Neuron (in vitro differentiated cells): ENCODE measurements around the gene ATF3.

Experiments
- H2AFZ ChIP-seq: one replicate; pipeline ENCODE4 v1.6.1; 2013; ENCODE audit warnings: low read depth, mild to moderate bottlenecking, inconsistent platforms, low read length, moderate library complexity
- H3K27me3 ChIP-seq: one replicate; pipeline ENCODE4 v1.6.1; 2013; ENCODE audit warnings: low read length; ENCODE audit not compliant: insufficient read depth
- H3K36me3 ChIP-seq: one replicate; pipeline ENCODE4 v1.6.1; 2013; ENCODE audit warnings: low read length; ENCODE audit not compliant: insufficient read depth
- H3K4me1 ChIP-seq: one replicate; pipeline ENCODE4 v1.6.1; 2013; ENCODE audit warnings: low read length; ENCODE audit not compliant: insufficient read depth
- H3K4me3 ChIP-seq: 2 replicates; pipeline ENCODE4 v1.5.1; 2013; ENCODE audit warnings: mild to moderate bottlenecking, low read length, moderate library complexity
- H3K9me3 ChIP-seq: one replicate; pipeline ENCODE4 v1.6.1; 2013; ENCODE audit warnings: low read length

ATF3 gene

GRCh38 chr1:212618466-212619210, 10.1 kb downstream of the ATF3 start:
- peaks cover 52% of the 10 kb centered on the region for H3K36me3 ChIP-seq
- H3K4me3 ChIP-seq = no peak overlapping the region
- peaks cover 12% of the 10 kb centered on the region for H3K4me1 ChIP-seq
- no peaks in the 10 kb centered on the region for H3K9me3 ChIP-seq
- H3K27me3 ChIP-seq = no peaks in the 10 kb centered on the region
- no peak overlapping the region for H2AFZ ChIP-seq

- H2AFZ ChIP-seq = no peak overlapping the region
- peaks cover 12% of the 10 kb centered on the region for H3K4me1 ChIP-seq
- H3K9me3 ChIP-seq = no peaks in the 10 kb centered on the region
- H3K36me3 ChIP-seq = peaks cover 47% of the 10 kb centered on the region
- no peaks in the 10 kb centered on the region for H3K27me3 ChIP-seq
- no peak overlapping the region for H3K4me3 ChIP-seq
Observed at GRCh38 chr1:212620293-212620692, 11.7 kb downstream of the ATF3 start.

- Histone ChIP-seq H3K4me1 (peaks cover 12% of the 10 kb centered on the region), H3K9me3 (no peaks in the 10 kb centered on the region), H3K4me3 (no peak overlapping the region), H2AFZ (no peak overlapping the region), H3K36me3 (peaks cover 39% of the 10 kb centered on the region), H3K27me3 (peaks cover 2% of the 10 kb centered on the region)
Observed at GRCh38 chr1:212621043-212621948, 12.7 kb downstream of the ATF3 start.

- Histone ChIP-seq H3K36me3 (peaks cover 33% of the 10 kb centered on the region), H2AFZ (no peak overlapping the region), H3K27me3 (peaks cover 2% of the 10 kb centered on the region), H3K4me3 (no peak overlapping the region), H3K4me1 (peaks cover 12% of the 10 kb centered on the region), H3K9me3 (no peaks in the 10 kb centered on the region)
Observed at GRCh38 chr1:212621949-212622305, 13.4 kb downstream of the ATF3 start.

- peaks cover 28% of the 10 kb centered on the region for H3K36me3 ChIP-seq
- peaks cover 2% of the 10 kb centered on the region for H3K27me3 ChIP-seq
- peaks cover 12% of the 10 kb centered on the region for H3K4me1 ChIP-seq
- H2AFZ ChIP-seq = no peak overlapping the region
- H3K4me3 ChIP-seq = no peak overlapping the region
- no peaks in the 10 kb centered on the region for H3K9me3 ChIP-seq
Observed at GRCh38 chr1:212622467-212622866, 13.9 kb downstream of the ATF3 start.

- no peak overlapping the region for H2AFZ ChIP-seq
Observed at GRCh38 chr1:212622906-212623305, 14.3 kb downstream of the ATF3 start.

GRCh38 chr1:212623603-212624002, 15.0 kb downstream of the ATF3 start:
- H3K4me1 ChIP-seq = peaks cover 12% of the 10 kb centered on the region
- no peak overlapping the region for H3K4me3 ChIP-seq
- H2AFZ ChIP-seq = no peak overlapping the region
- peaks cover 18% of the 10 kb centered on the region for H3K36me3 ChIP-seq
- H3K9me3 ChIP-seq = no peaks in the 10 kb centered on the region
- peaks cover 7% of the 10 kb centered on the region for H3K27me3 ChIP-seq

More at GRCh38 chr1:212622906-212623305, 14.3 kb downstream of the ATF3 start:
- peaks cover 12% of the 10 kb centered on the region for H3K4me1 ChIP-seq
- peaks cover 25% of the 10 kb centered on the region for H3K36me3 ChIP-seq
- no peaks in the 10 kb centered on the region for H3K9me3 ChIP-seq
- no peak overlapping the region for H3K4me3 ChIP-seq
- peaks cover 7% of the 10 kb centered on the region for H3K27me3 ChIP-seq

GRCh38 chr1:212624976-212625501, 16.5 kb downstream of the ATF3 start:
- no peaks in the 10 kb centered on the region for H3K9me3 ChIP-seq
- no peak overlapping the region for H3K4me3 ChIP-seq
- H3K27me3 ChIP-seq = peaks cover 18% of the 10 kb centered on the region
- peaks cover 5% of the 10 kb centered on the region for H3K36me3 ChIP-seq
- H3K4me1 ChIP-seq = peaks cover 15% of the 10 kb centered on the region
- no peak overlapping the region for H2AFZ ChIP-seq

GRCh38 chr1:212625781-212626450, 17.4 kb downstream of the ATF3 start:
- H3K4me3 ChIP-seq = no peak overlapping the region
- H3K36me3 ChIP-seq = no peaks in the 10 kb centered on the region
- H2AFZ ChIP-seq = no peak overlapping the region
- peaks cover 12% of the 10 kb centered on the region for H3K4me1 ChIP-seq
- peaks cover 18% of the 10 kb centered on the region for H3K27me3 ChIP-seq
- H3K9me3 ChIP-seq = no peaks in the 10 kb centered on the region

- Histone ChIP-seq H3K27me3 (peaks cover 23% of the 10 kb centered on the region), H3K4me3 (no peak overlapping the region), H3K9me3 (no peaks in the 10 kb centered on the region), H3K36me3 (no peaks in the 10 kb centered on the region), H3K4me1 (peaks cover 3% of the 10 kb centered on the region), H2AFZ (no peak overlapping the region)
Observed at GRCh38 chr1:212628046-212628445, 19.5 kb downstream of the ATF3 start.

- Histone ChIP-seq H3K36me3 (no peaks in the 10 kb centered on the region), H3K4me3 (no peak overlapping the region), H3K4me1 (peaks cover 3% of the 10 kb centered on the region), H3K9me3 (no peaks in the 10 kb centered on the region), H2AFZ (no peak overlapping the region), H3K27me3 (peaks cover 23% of the 10 kb centered on the region)
Observed at GRCh38 chr1:212628813-212629415, 20.4 kb downstream of the ATF3 start.

- H3K36me3 ChIP-seq = no peaks in the 10 kb centered on the region
- peaks cover 23% of the 10 kb centered on the region for H3K27me3 ChIP-seq
- H3K4me1 ChIP-seq = peaks cover 3% of the 10 kb centered on the region
- H3K4me3 ChIP-seq = no peak overlapping the region
- H3K9me3 ChIP-seq = no peaks in the 10 kb centered on the region
- H2AFZ ChIP-seq = no peak overlapping the region
Observed at GRCh38 chr1:212629450-212630157, 21.0 kb downstream of the ATF3 start.
